ENCODE results near the gene PRKCE. TPM values are rescaled to one million over a fixed set of nuclear protein-coding genes. Genes with fewer than 3 reads are reported as not detected.

PRKCE gene
- total RNA-seq, 2 experiments from 2014 or later = 17.0 to 42.1 TPM

DNA sequence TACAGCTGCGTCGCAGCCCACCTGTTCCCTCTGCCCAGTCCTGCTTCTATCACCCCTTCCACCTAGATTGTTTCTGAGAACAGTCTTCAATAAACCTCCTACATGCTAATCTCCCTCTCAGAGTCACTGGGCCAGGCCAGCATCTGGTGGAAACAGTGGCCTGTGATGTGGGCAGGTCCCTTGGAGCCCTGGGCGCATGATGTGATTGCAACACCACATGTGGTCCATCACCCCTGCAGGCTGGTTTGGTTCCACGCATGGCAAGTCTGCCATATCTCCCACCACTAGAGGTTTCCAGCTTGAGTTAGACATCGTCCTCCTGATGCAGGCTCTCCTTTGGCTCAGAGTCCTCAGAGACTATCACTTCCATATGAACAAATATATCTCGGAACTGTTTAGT, 83.5 kb downstream of the PRKCE start:
- Histone ChIP-seq H3K4me3 (ENCODE audit: low read depth, low read length, poor library complexity, severe bottlenecking) (no peak overlapping the region), H4K20me1 (ENCODE audit: insufficient read depth, low read length) (no peaks in the 10 kb centered on the region), H3K36me3 (ENCODE audit: insufficient read depth, low read length) (no peaks in the 10 kb centered on the region), H3K27ac (ENCODE audit: low read depth, low read length, poor library complexity, severe bottlenecking) (no peak overlapping the region), H3K79me2 (ENCODE audit: insufficient read depth, low read depth, low read length) (no peaks in the 10 kb centered on the region), H3K9me3 (ENCODE audit: low read length) (peaks cover 6% of the 10 kb centered on the region; the same call in 1 of the 2 replicates), H2AFZ (ENCODE audit: low read length) (no peak overlapping the region), H3K4me2 (ENCODE audit: low read length) (no peak overlapping the region), H3K9me2 (ENCODE audit: insufficient read depth, low read length) (no peaks in the 10 kb centered on the region), H3K4me1 (ENCODE audit: insufficient read depth, low read length, poor library complexity, severe bottlenecking) (peaks cover 39% of the 10 kb centered on the region)
- TF ChIP-seq, protein P1, sequence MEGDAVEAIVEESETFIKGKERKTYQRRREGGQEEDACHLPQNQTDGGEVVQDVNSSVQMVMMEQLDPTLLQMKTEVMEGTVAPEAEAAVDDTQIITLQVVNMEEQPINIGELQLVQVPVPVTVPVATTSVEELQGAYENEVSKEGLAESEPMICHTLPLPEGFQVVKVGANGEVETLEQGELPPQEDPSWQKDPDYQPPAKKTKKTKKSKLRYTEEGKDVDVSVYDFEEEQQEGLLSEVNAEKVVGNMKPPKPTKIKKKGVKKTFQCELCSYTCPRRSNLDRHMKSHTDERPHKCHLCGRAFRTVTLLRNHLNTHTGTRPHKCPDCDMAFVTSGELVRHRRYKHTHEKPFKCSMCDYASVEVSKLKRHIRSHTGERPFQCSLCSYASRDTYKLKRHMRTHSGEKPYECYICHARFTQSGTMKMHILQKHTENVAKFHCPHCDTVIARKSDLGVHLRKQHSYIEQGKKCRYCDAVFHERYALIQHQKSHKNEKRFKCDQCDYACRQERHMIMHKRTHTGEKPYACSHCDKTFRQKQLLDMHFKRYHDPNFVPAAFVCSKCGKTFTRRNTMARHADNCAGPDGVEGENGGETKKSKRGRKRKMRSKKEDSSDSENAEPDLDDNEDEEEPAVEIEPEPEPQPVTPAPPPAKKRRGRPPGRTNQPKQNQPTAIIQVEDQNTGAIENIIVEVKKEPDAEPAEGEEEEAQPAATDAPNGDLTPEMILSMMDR (conservative IDR thresholded peaks at IDR 0.05; ENCODE audit: low read length) = no peak
- TF ChIP-seq EZH2phosphoT487 (IDR thresholded peaks at IDR 0.05; ENCODE audit: borderline replicate concordance, low read depth, low read length) = no peak
- intact Hi-C loops (cut with micrococcal nuclease; ENCODE audit: unreplicated experiment) = no loop called here
- ChIA-PET POLR2A (interaction anchor here (1.0 kb wide), 1 partner anchor 9 kb away, joined by 4 read pairs; no protein-coding TSS in a partner anchor), CTCF (ENCODE audit: unreplicated experiment) (no interaction called here)
- no peak for DNase-seq (ENCODE audit: low spot score)
- BruUV-seq (replicated peaks) = no TSS peak

- Histone ChIP-seq H3K79me2 (ENCODE audit: insufficient read depth, low read depth, low read length) (no peaks in the 10 kb centered on the region), H4K20me1 (ENCODE audit: insufficient read depth, low read length) (no peaks in the 10 kb centered on the region), H2AFZ (ENCODE audit: low read length) (no peak overlapping the region), H3K9me2 (ENCODE audit: insufficient read depth, low read length) (no peaks in the 10 kb centered on the region), H3K27ac (ENCODE audit: low read depth, low read length, poor library complexity, severe bottlenecking) (no peak overlapping the region), H3K4me1 (ENCODE audit: insufficient read depth, low read length, poor library complexity, severe bottlenecking) (peaks cover 41% of the 10 kb centered on the region), H3K4me3 (ENCODE audit: low read depth, low read length, poor library complexity, severe bottlenecking) (no peak overlapping the region), H3K4me2 (ENCODE audit: low read length) (no peak overlapping the region), H3K9me3 (ENCODE audit: low read length) (no peaks in the 10 kb centered on the region), H3K36me3 (ENCODE audit: insufficient read depth, low read length) (no peaks in the 10 kb centered on the region)
- TF ChIP-seq, protein P1 (conservative IDR thresholded peaks at IDR 0.05; ENCODE audit: low read length) = no peak
- TF ChIP-seq EZH2phosphoT487 (IDR thresholded peaks at IDR 0.05; ENCODE audit: borderline replicate concordance, low read depth, low read length) = no peak
- intact Hi-C loops (cut with micrococcal nuclease; ENCODE audit: unreplicated experiment) = no loop called here
- no TSS peak for BruUV-seq (replicated peaks)
- CTCF ChIA-PET (ENCODE audit: unreplicated experiment) = interaction anchor here (0.6 kb wide), 1 partner anchor 972 kb away, joined by 3 read pairs; no protein-coding TSS in a partner anchor
- DNase-seq (ENCODE audit: low spot score) = no peak
- POLR2A ChIA-PET = interaction anchor here (1.6 to 3.8 kb wide), 2 partner anchors 8 to 12 kb away, joined by 5 to 34 read pairs; no protein-coding TSS in a partner anchor
Observed at GRCh38 chr2:45736757-45737704, 85.6 kb downstream of the PRKCE start.

Measured in OCI-LY7 (cell line).